CD4-positive, alpha-beta T cell (primary cell): ENCODE measurements around the gene ZNF516. TPM values are rescaled to one million over a fixed set of nuclear protein-coding genes. Genes with fewer than 3 reads are reported as not detected.

Source experiments
- ATAC-seq: fragments of 200-7000 bp; cut with Tn5 transposase; one replicate; pipeline ENCODE4 v1.10.0; 2022; ENCODE audit warnings: mild to moderate bottlenecking; ENCODE audit not compliant: poor library complexity
- CTCF ChIA-PET: fragments of 350-600 bp; sonication (Branson Sonifier 250); formaldehyde crosslinking; loops from one replicate; lab custom pipeline; 2021; ENCODE audit warnings: antibody characterized with exemption, inconsistent platforms; lab: Charles Lee
- POLR2A ChIA-PET: fragments of 350-600 bp; sonication (Branson Sonifier 250); formaldehyde crosslinking; loops from one replicate; lab custom pipeline; 2021; ENCODE audit warnings: antibody characterized with exemption, inconsistent platforms; lab: Charles Lee
- DNase-seq, 14 experiments: peaks; one replicate each; pipeline ENCODE4 v3.0.0-alpha.2; 2013 to 2020; ENCODE audit warnings: mixed read lengths in 2 of 14
- H3K27ac ChIP-seq, 2 donors: one replicate each; pipeline versions ENCODE4 v1.5.1 to v1.7.0; 2013; ENCODE audit warnings: low read length in 2 of 2, low read depth in 1 of 2, mild to moderate bottlenecking in 1 of 2
- H3K27me3 ChIP-seq, 2 experiments: 1 replicate in 1 of 2; 2 replicates in 1 of 2; pipeline versions ENCODE4 v1.6.1 to v1.7.0; 2013; ENCODE audit warnings: low read length in 2 of 2, control low read depth in 1 of 2, mild to moderate bottlenecking in 1 of 2, moderate library complexity in 1 of 2; ENCODE audit not compliant: insufficient read depth in 2 of 2, control insufficient read depth in 1 of 2
- H3K36me3 ChIP-seq: one replicate; pipeline ENCODE4 v1.6.1; 2013; ENCODE audit warnings: low read length, control low read depth; ENCODE audit not compliant: insufficient read depth
- H3K4me1 ChIP-seq: one replicate; pipeline ENCODE4 v1.6.1; 2013; ENCODE audit warnings: low read length, control low read depth; ENCODE audit not compliant: insufficient read depth
- H3K4me3 ChIP-seq: one replicate; pipeline ENCODE4 v1.5.1; 2013; ENCODE audit warnings: mild to moderate bottlenecking, low read length, moderate library complexity
- H3K9me3 ChIP-seq, 2 experiments: 1 replicate in 1 of 2; 2 replicates in 1 of 2; pipeline versions ENCODE4 v1.6.1 to v1.7.0; 2013; ENCODE audit warnings: low read length in 2 of 2, mild to moderate bottlenecking in 2 of 2, control low read depth in 1 of 2, moderate library complexity in 1 of 2; ENCODE audit not compliant: control insufficient read depth in 1 of 2, insufficient read depth in 1 of 2
- H3K27ac Mint-ChIP-seq: one replicate; pipeline ENCODE4 v1.8.0; 2020; ENCODE audit warnings: mixed read lengths
- H3K27me3 Mint-ChIP-seq: one replicate; pipeline ENCODE4 v1.8.0; 2021; ENCODE audit warnings: mixed read lengths
- H3K36me3 Mint-ChIP-seq: one replicate; pipeline ENCODE4 v1.8.0; 2021; ENCODE audit warnings: low read depth, mixed read lengths
- H3K4me1 Mint-ChIP-seq: one replicate; pipeline ENCODE4 v1.8.0; 2021; ENCODE audit warnings: low read depth, mixed read lengths
- H3K4me3 Mint-ChIP-seq: one replicate; pipeline ENCODE4 v1.8.0; 2020; ENCODE audit warnings: mild to moderate bottlenecking, mixed read lengths
- H3K9me3 Mint-ChIP-seq: one replicate; pipeline ENCODE4 v1.8.0; 2020; ENCODE audit warnings: mixed read lengths
- CTCF ChIP-seq: fragments of 200-600 bp; IDR thresholded peaks from one replicate; pipeline ENCODE4 v1.8.0; 2022; ENCODE audit warnings: antibody characterized with exemption, mild to moderate bottlenecking
- intact Hi-C, 2 experiments: fragments of 100-400 bp; cut with DNase I in 1 of 2; cut with micrococcal nuclease in 1 of 2; formaldehyde crosslinking; loops; one replicate each; pipeline versions ENCODE4 v1.15.1 to v1.9.0; 2023 to 2025; cut with DNase I, micrococcal nuclease
- total RNA-seq, 174 experiments: library from RNA in 2 of 174; stranded (reverse) in 2 of 174; gene quantifications; one replicate each; pipeline ENCODE4 v1.2.3 and lab custom pipeline; 2021 to 2026

The ZNF516 gene
- total RNA-seq, 2 experiments from 2014 or later = 22.4 to 29.3 TPM

GRCh38 chr18:76373297-76373696 lies 121.7 kb downstream of the ZNF516 start:
- no peak for TF ChIP-seq CTCF
- peaks cover 23% of the 10 kb centered on the region for H3K36me3 Mint-ChIP-seq
- Histone ChIP-seq H3K4me1 (peaks cover 35% of the 10 kb centered on the region), H3K4me3 (no peak overlapping the region), H3K9me3 (no peaks in the 10 kb centered on the region), H3K27ac (no peak overlapping the region), H3K27me3 (no peaks in the 10 kb centered on the region), H3K36me3 (peaks cover 2% of the 10 kb centered on the region)
- ChIA-PET POLR2A (no interaction called here), CTCF (no interaction called here)
- H3K27ac Mint-ChIP-seq = peak overlapping the region; percentile 89
- no peak overlapping the region for H3K4me3 Mint-ChIP-seq
- peaks cover 49% of the 10 kb centered on the region for H3K4me1 Mint-ChIP-seq
- no peak for ATAC-seq
- intact Hi-C loops = no loop called here
- no peak for DNase-seq
- no peaks in the 10 kb centered on the region for H3K9me3 Mint-ChIP-seq
- H3K27me3 Mint-ChIP-seq = no peaks in the 10 kb centered on the region

- ATAC-seq = no peak
- Mint-ChIP-seq H3K9me3 (no peaks in the 10 kb centered on the region), H3K4me3 (no peak overlapping the region), H3K36me3 (peaks cover 22% of the 10 kb centered on the region), H3K27me3 (no peaks in the 10 kb centered on the region), H3K27ac (no peak overlapping the region), H3K4me1 (peaks cover 51% of the 10 kb centered on the region)
- Histone ChIP-seq H3K4me3 (no peak overlapping the region), H3K4me1 (peaks cover 26% of the 10 kb centered on the region), H3K36me3 (peaks cover 2% of the 10 kb centered on the region), H3K27me3 (no peaks in the 10 kb centered on the region), H3K27ac (no peak overlapping the region), H3K9me3 (no peaks in the 10 kb centered on the region)
- no peak for TF ChIP-seq CTCF
- intact Hi-C loops = no loop called here
- ChIA-PET CTCF (no interaction called here), POLR2A (no interaction called here)
- no peak for DNase-seq
Measured at GRCh38 chr18:76371301-76372203, 123.5 kb downstream of the ZNF516 start.

GRCh38 chr18:76370686-76371085 lies 124.4 kb downstream of the ZNF516 start:
- no peaks in the 10 kb centered on the region for H3K9me3 ChIP-seq
- H3K4me3 ChIP-seq = no peak overlapping the region
- DNase-seq (no peak), ATAC-seq (no peak)
- peaks cover 2% of the 10 kb centered on the region for H3K36me3 ChIP-seq
- Mint-ChIP-seq H3K27ac (no peak overlapping the region), H3K4me1 (peaks cover 42% of the 10 kb centered on the region), H3K4me3 (no peak overlapping the region), H3K36me3 (peaks cover 21% of the 10 kb centered on the region), H3K27me3 (no peaks in the 10 kb centered on the region), H3K9me3 (no peaks in the 10 kb centered on the region)
- H3K27ac ChIP-seq = no peak overlapping the region
- ChIA-PET POLR2A (no interaction called here), CTCF (no interaction called here)
- intact Hi-C loops = no loop called here
- no peak for TF ChIP-seq CTCF
- peaks cover 19% of the 10 kb centered on the region for H3K4me1 ChIP-seq
- no peaks in the 10 kb centered on the region for H3K27me3 ChIP-seq
